ENCODE data around the gene ESPNL. TPM values are rescaled to one million over a fixed set of nuclear protein-coding genes. Genes with fewer than 3 reads are reported as not detected.
A peak's percentile ranks its signal among the peaks of the same experiment; 100 is the strongest.

The ESPNL gene
- polyA plus RNA-seq, 1 donor (not counting 4 experiments of a cell fraction or from before 2014, with no cell fraction given), result 0.16 TPM

- Histone ChIP-seq H3K9me3 (ENCODE audit: control insufficient read depth, low read depth, low read length) (no peaks in the 10 kb centered on the region), H3K9me1 (ENCODE audit: control insufficient read depth, extremely low read depth, insufficient read depth, low read length) (no peaks in the 10 kb centered on the region), H3K27ac (ENCODE audit: control insufficient read depth, insufficient read depth, low read length) (peak within 1 kb of the TSS; percentile 79), H3K36me3 (ENCODE audit: control insufficient read depth in 2 of 2, extremely low read depth in 1 of 2, insufficient read depth in 2 of 2, low read length in 2 of 2) (peaks cover 4 to 10% of the 10 kb centered on the region in 2 experiments), H3K4me2 (ENCODE audit: control insufficient read depth, extremely low read depth, insufficient read depth, low read depth, low read length) (peak within 1 kb of the TSS; percentile 96), H3K9ac (ENCODE audit: control insufficient read depth, extremely low read depth, insufficient read depth, low read length) (peak within 1 kb of the TSS; percentile 81), H4K20me1 (ENCODE audit: control insufficient read depth, extremely low read depth, insufficient read depth, low read length) (no peaks in the 10 kb centered on the region), H3K27me3 (ENCODE audit: control insufficient read depth, extremely low read depth, insufficient read depth, low read length) (no peaks in the 10 kb centered on the region), H3K4me1 (ENCODE audit: control insufficient read depth, extremely low read depth, insufficient read depth, low read length) (peaks cover 13% of the 10 kb centered on the region), H3K79me2 (ENCODE audit: control insufficient read depth, insufficient read depth, low read length) (peaks cover 13% of the 10 kb centered on the region), H3K4me3 (ENCODE audit: control insufficient read depth in 2 of 3, extremely low read depth in 1 of 3, insufficient read depth in 2 of 3, low read depth in 1 of 3, low read length in 3 of 3) (peak within 1 kb of the TSS; percentile 79 to 96 (median 90)), H2AFZ (ENCODE audit: control insufficient read depth, low read length) (peak within 1 kb of the TSS; percentile 92)
- FAIRE-seq (peak; percentile 62), DNase-seq (ENCODE audit: low read depth, low spot score) (peak; percentile 56)
- TF ChIP-seq CTCF (optimal IDR thresholded peaks at IDR 0.05 in 1 of 3, IDR thresholded peaks at IDR 0.05 in 1 of 3, conservative IDR thresholded peaks at IDR 0.05 in 1 of 3; ENCODE audit: extremely low read depth in 1 of 3, insufficient read depth in 2 of 3, low read length in 3 of 3) (no peak), EZH2 (IDR thresholded peaks at IDR 0.05; ENCODE audit: low read length) (no peak)
- dilution Hi-C loops (cut with MboI; ENCODE audit: extremely low pct_ligation_motif_present, low sequenced_read_pairs), result no loop called here
Measured at GRCh38 chr2:238060542-238061314, 39.4 kb upstream of the ESPNL start, which contains the start of gene SCLY. Gene SCLY (plus strand): TSS chr2:238061001. CDS start chr2:238061055, 54 bp downstream.

GRCh38 chr2:238061315-238062202 is 38.6 kb upstream of the ESPNL start:
- no peak for TF ChIP-seq CTCF (optimal IDR thresholded peaks at IDR 0.05 in 1 of 3, IDR thresholded peaks at IDR 0.05 in 1 of 3, conservative IDR thresholded peaks at IDR 0.05 in 1 of 3; ENCODE audit: extremely low read depth in 1 of 3, insufficient read depth in 2 of 3, low read length in 3 of 3)
- no peak for TF ChIP-seq EZH2 (IDR thresholded peaks at IDR 0.05; ENCODE audit: low read length)

More at GRCh38 chr2:238061315-238062202, 38.6 kb upstream of the ESPNL start:
- no peak for DNase-seq (ENCODE audit: low read depth, low spot score)
- H4K20me1 ChIP-seq (ENCODE audit: control insufficient read depth, extremely low read depth, insufficient read depth, low read length), result no peaks in the 10 kb centered on the region
- H3K27me3 ChIP-seq (ENCODE audit: control insufficient read depth, extremely low read depth, insufficient read depth, low read length), result no peaks in the 10 kb centered on the region
- no peaks in the 10 kb centered on the region for H3K9me1 ChIP-seq (ENCODE audit: control insufficient read depth, extremely low read depth, insufficient read depth, low read length)
- H3K36me3 ChIP-seq (ENCODE audit: control insufficient read depth in 2 of 2, extremely low read depth in 1 of 2, insufficient read depth in 2 of 2, low read length in 2 of 2), result peaks cover 8 to 10% of the 10 kb centered on the region in 2 experiments
- H3K27ac ChIP-seq (ENCODE audit: control insufficient read depth, insufficient read depth, low read length), result peak overlapping the region; percentile 79
- peak overlapping the region; percentile 92 for H2AFZ ChIP-seq (ENCODE audit: control insufficient read depth, low read length)
- peak overlapping the region; percentile 79 to 96 (median 90) for H3K4me3 ChIP-seq (ENCODE audit: control insufficient read depth in 2 of 3, extremely low read depth in 1 of 3, insufficient read depth in 2 of 3, low read depth in 1 of 3, low read length in 3 of 3)
- peak overlapping the region; percentile 81 for H3K9ac ChIP-seq (ENCODE audit: control insufficient read depth, extremely low read depth, insufficient read depth, low read length)
- H3K79me2 ChIP-seq (ENCODE audit: control insufficient read depth, insufficient read depth, low read length), result peaks cover 13% of the 10 kb centered on the region
- no peaks in the 10 kb centered on the region for H3K9me3 ChIP-seq (ENCODE audit: control insufficient read depth, low read depth, low read length)
- peak overlapping the region; percentile 96 for H3K4me2 ChIP-seq (ENCODE audit: control insufficient read depth, extremely low read depth, insufficient read depth, low read depth, low read length)
- dilution Hi-C loops (cut with MboI; ENCODE audit: extremely low pct_ligation_motif_present, low sequenced_read_pairs), result no loop called here
- FAIRE-seq, result no peak
- H3K4me1 ChIP-seq (ENCODE audit: control insufficient read depth, extremely low read depth, insufficient read depth, low read length), result peaks cover 13% of the 10 kb centered on the region
